Parathyroid adenoma (tissue), 2 donors: ENCODE results near the gene RIPOR3.
A peak's percentile ranks its signal among the peaks of the same experiment; 100 is the strongest.

Experiments
- H2AFZ ChIP-seq: fragments of 300-600 bp; sonication (generic); one replicate; pipeline ENCODE4 v1.7.0; 2017; ENCODE audit warnings: antibody characterized with exemption, mild to moderate bottlenecking
- H3K27ac ChIP-seq: fragments of 300-600 bp; sonication (generic); one replicate; pipeline ENCODE4 v1.7.0; 2017
- H3K27me3 ChIP-seq: fragments of 300-600 bp; sonication (generic); one replicate; pipeline ENCODE4 v1.7.0; 2017; ENCODE audit warnings: low read length; ENCODE audit not compliant: control insufficient read depth, insufficient read depth
- H3K36me3 ChIP-seq: fragments of 300-600 bp; sonication (generic); one replicate; pipeline ENCODE4 v1.7.0; 2017; ENCODE audit warnings: low read length; ENCODE audit not compliant: control insufficient read depth, insufficient read depth
- H3K4me1 ChIP-seq: fragments of 300-600 bp; sonication (generic); one replicate; pipeline ENCODE4 v1.7.0; 2017; ENCODE audit warnings: control low read depth
- H3K4me2 ChIP-seq: fragments of 300-600 bp; sonication (generic); one replicate; pipeline ENCODE4 v1.7.0; 2017; ENCODE audit warnings: low read length
- H3K4me3 ChIP-seq: fragments of 300-600 bp; sonication (generic); one replicate; pipeline ENCODE4 v1.7.0; 2017; ENCODE audit warnings: low read depth, low read length
- H3K79me2 ChIP-seq: fragments of 300-600 bp; sonication (generic); one replicate; pipeline ENCODE4 v1.7.0; 2017; ENCODE audit warnings: control low read depth
- H3K9ac ChIP-seq: fragments of 300-600 bp; sonication (generic); one replicate; pipeline ENCODE4 v1.7.0; 2017; ENCODE audit warnings: mild to moderate bottlenecking
- H3K9me3 ChIP-seq: fragments of 300-600 bp; sonication (generic); one replicate; pipeline ENCODE4 v1.7.0; 2017; ENCODE audit warnings: low read length; ENCODE audit not compliant: control insufficient read depth
- CTCF ChIP-seq: fragments of 300-600 bp; sonication (generic); IDR thresholded peaks from one replicate; pipeline ENCODE4 v1.7.0; 2017; ENCODE audit warnings: antibody characterized with exemption, mild to moderate bottlenecking
- donor health status: primary hyperparathyroidism.

Gene RIPOR3

GRCh38 chr20:50723672-50724071 is 32.3 kb upstream of the RIPOR3 start:
- H2AFZ ChIP-seq = no peak overlapping the region
- no peaks in the 10 kb centered on the region for H3K79me2 ChIP-seq
- no peak overlapping the region for H3K4me3 ChIP-seq
- H3K4me2 ChIP-seq = no peak overlapping the region
- H3K36me3 ChIP-seq = no peaks in the 10 kb centered on the region
- H3K27me3 ChIP-seq = no peaks in the 10 kb centered on the region
- H3K4me1 ChIP-seq = peaks cover 18% of the 10 kb centered on the region
- TF ChIP-seq CTCF = no peak
- H3K9ac ChIP-seq = no peak overlapping the region
- H3K27ac ChIP-seq = no peak overlapping the region
- no peaks in the 10 kb centered on the region for H3K9me3 ChIP-seq

- Histone ChIP-seq H3K4me2 (no peak overlapping the region), H3K9me3 (no peaks in the 10 kb centered on the region), H2AFZ (peak overlapping the region; percentile 51), H3K27ac (no peak overlapping the region), H3K4me3 (no peak overlapping the region), H3K27me3 (no peaks in the 10 kb centered on the region), H3K9ac (no peak overlapping the region), H3K4me1 (peaks cover 27% of the 10 kb centered on the region), H3K36me3 (no peaks in the 10 kb centered on the region), H3K79me2 (no peaks in the 10 kb centered on the region)
- no peak for TF ChIP-seq CTCF
Observed at GRCh38 chr20:50722424-50723155, 31.2 kb upstream of the RIPOR3 start.

- Histone ChIP-seq H2AFZ (no peak overlapping the region), H3K9ac (no peak overlapping the region), H3K4me2 (no peak overlapping the region), H3K36me3 (no peaks in the 10 kb centered on the region), H3K9me3 (no peaks in the 10 kb centered on the region), H3K4me3 (no peak overlapping the region), H3K27me3 (no peaks in the 10 kb centered on the region), H3K4me1 (peaks cover 24% of the 10 kb centered on the region), H3K27ac (no peak overlapping the region), H3K79me2 (no peaks in the 10 kb centered on the region)
- no peak for TF ChIP-seq CTCF
Observed at GRCh38 chr20:50721881-50722281, 30.5 kb upstream of the RIPOR3 start.

- H3K36me3 ChIP-seq = no peaks in the 10 kb centered on the region
- H3K4me1 ChIP-seq = peaks cover 23% of the 10 kb centered on the region
- no peak overlapping the region for H3K4me2 ChIP-seq
- H2AFZ ChIP-seq = no peak overlapping the region
- no peaks in the 10 kb centered on the region for H3K79me2 ChIP-seq
- TF ChIP-seq CTCF = no peak
- H3K4me3 ChIP-seq = no peak overlapping the region
- H3K9ac ChIP-seq = no peak overlapping the region
- no peak overlapping the region for H3K27ac ChIP-seq
- H3K27me3 ChIP-seq = no peaks in the 10 kb centered on the region
- no peaks in the 10 kb centered on the region for H3K9me3 ChIP-seq
Observed at GRCh38 chr20:50720582-50720981, 29.2 kb upstream of the RIPOR3 start.

DNA sequence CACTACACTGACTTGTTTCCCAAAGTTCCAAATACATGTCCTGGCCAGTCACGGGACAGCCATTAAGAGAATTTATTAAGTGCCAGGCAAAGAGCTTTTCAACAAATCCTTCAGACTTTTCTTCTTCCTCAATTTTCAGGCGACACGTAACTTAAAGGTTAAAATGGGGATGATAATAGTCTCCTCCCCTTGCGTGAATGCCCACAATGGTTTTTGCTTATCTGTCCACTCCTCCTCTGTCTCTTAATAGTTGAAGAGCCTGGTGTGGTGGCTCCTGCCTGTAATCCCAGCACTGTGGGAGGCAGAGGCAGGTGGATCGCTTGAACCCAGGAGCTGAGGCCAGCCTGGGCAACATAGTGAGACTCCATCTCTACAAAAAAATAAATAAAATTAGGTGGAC is 28.7 kb upstream of the RIPOR3 start:
- Histone ChIP-seq H3K9me3 (no peaks in the 10 kb centered on the region), H3K27ac (no peak overlapping the region), H3K36me3 (no peaks in the 10 kb centered on the region), H2AFZ (no peak overlapping the region), H3K4me1 (peaks cover 19% of the 10 kb centered on the region), H3K79me2 (no peaks in the 10 kb centered on the region), H3K9ac (no peak overlapping the region), H3K4me2 (no peak overlapping the region), H3K27me3 (no peaks in the 10 kb centered on the region), H3K4me3 (no peak overlapping the region)
- no peak for TF ChIP-seq CTCF
